Stomach (tissue), 9 donors: ENCODE results near the gene DAB1. TPM values are rescaled to one million over a fixed set of nuclear protein-coding genes. Genes with fewer than 3 reads are reported as not detected.

ENCODE experiments used
- DNase-seq, 2 donors: peaks; one replicate each; pipeline versions ENCODE4 v3.0.0 to v3.0.0-alpha.2; 2013 to 2019
- H3K27ac ChIP-seq, 5 donors: fragments of 200-600 bp in 4 of 5; sonication (generic) in 4 of 5; one replicate each; pipeline ENCODE4 v1.5.1; 2013 to 2019; ENCODE audit warnings: mild to moderate bottlenecking in 1 of 5, moderate library complexity in 1 of 5
- H3K27me3 ChIP-seq, 3 donors: fragments of 200-600 bp; sonication (generic); one replicate each; pipeline ENCODE4 v1.5.1; 2017 to 2019; ENCODE audit warnings: mixed run types in 1 of 3
- H3K36me3 ChIP-seq, 4 donors: fragments of 200-600 bp; sonication (generic); 1 replicate in 3 of 4; 2 replicates in 1 of 4; pipeline ENCODE4 v1.5.1; 2016 to 2019
- H3K4me1 ChIP-seq, 4 donors: fragments of 200-600 bp; sonication (generic); one replicate each; pipeline ENCODE4 v1.5.1; 2016 to 2019
- H3K4me3 ChIP-seq, 4 donors: fragments of 200-600 bp; sonication (generic) in 3 of 4; one replicate each; pipeline ENCODE4 v1.5.1; 2016 to 2019; ENCODE audit warnings: mild to moderate bottlenecking in 1 of 4
- H3K9me3 ChIP-seq, 4 donors: fragments of 200-600 bp; sonication (generic); one replicate each; pipeline ENCODE4 v1.5.1; 2016 to 2019
- EP300 ChIP-seq: sonication (generic); formaldehyde crosslinking; IDR thresholded peaks from one replicate; pipeline ENCODE4 v1.6.1; 2017; ENCODE audit warnings: antibody characterized with exemption
- POLR2A ChIP-seq, 4 donors: fragments of 450-650 bp; IDR thresholded peaks; one replicate each; pipeline ENCODE4 v1.6.1; 2016; ENCODE audit warnings: antibody characterized with exemption in 4 of 4, control low read depth in 2 of 4, mild to moderate bottlenecking in 1 of 4, moderate library complexity in 1 of 4
- POLR2AphosphoS5 ChIP-seq, 3 donors: sonication (generic); formaldehyde crosslinking; IDR thresholded peaks; one replicate each; pipeline ENCODE4 v1.6.1; 2016; ENCODE audit warnings: antibody characterized with exemption in 3 of 3
- WGBS, 5 donors: extraction: QIAGEN DNeasy Blood & Tissue Kit in 3 of 5; methylation state at CpG; one replicate each; pipeline versions ENCODE4 v1.1.5 to v1.1.7; 2013 to 2018; 5-methylcytosine and 5-hydroxymethylcytosine counted together
- intact Hi-C: fragments of 100-400 bp; cut with DNase I; formaldehyde crosslinking; loops from one replicate; pipeline ENCODE4 v1.15.1; 2023; ENCODE audit warnings: low total_unique reads
- polyA plus RNA-seq, 3 donors: library from polyadenylated mRNA; stranded (reverse); fragments of 200-250 nt; gene quantifications; one replicate each; pipeline ENCODE4 v1.2.3, GENCODE V29; 2013
- total RNA-seq, 5 donors: library from RNA; depleted of rRNA; stranded (reverse); fragments of >200 nt; gene quantifications; one replicate each; pipeline versions ENCODE4 v1.1.0 to v1.2.3, GENCODE V29; 2014 to 2016
- TF ChIP-seq, protein P1 (sequence below), 7 experiments: fragments of 450-650 bp in 4 of 7; fragments of 200-600 bp in 3 of 7; sonication (generic) in 3 of 7; IDR thresholded peaks; one replicate each; pipeline ENCODE4 v1.5.1; 2016 to 2019; ENCODE audit warnings: antibody characterized with exemption in 7 of 7, control low read depth in 2 of 7, mild to moderate bottlenecking in 1 of 7
- donor health status: healthy with polysubstance abuse.
- donor health status: Bipolar disorder and iron deficiency.
- donor health status: healthy.

Gene DAB1
- total and polyA plus RNA-seq, 8 donors: under 0.01 to 3.5 (median 0.61) TPM; not detected in 1

- H3K27ac ChIP-seq: no peak overlapping the region
- H3K36me3 ChIP-seq: no peaks in the 10 kb centered on the region
- H3K27me3 ChIP-seq: no peaks in the 10 kb centered on the region
- TF ChIP-seq, protein P1, sequence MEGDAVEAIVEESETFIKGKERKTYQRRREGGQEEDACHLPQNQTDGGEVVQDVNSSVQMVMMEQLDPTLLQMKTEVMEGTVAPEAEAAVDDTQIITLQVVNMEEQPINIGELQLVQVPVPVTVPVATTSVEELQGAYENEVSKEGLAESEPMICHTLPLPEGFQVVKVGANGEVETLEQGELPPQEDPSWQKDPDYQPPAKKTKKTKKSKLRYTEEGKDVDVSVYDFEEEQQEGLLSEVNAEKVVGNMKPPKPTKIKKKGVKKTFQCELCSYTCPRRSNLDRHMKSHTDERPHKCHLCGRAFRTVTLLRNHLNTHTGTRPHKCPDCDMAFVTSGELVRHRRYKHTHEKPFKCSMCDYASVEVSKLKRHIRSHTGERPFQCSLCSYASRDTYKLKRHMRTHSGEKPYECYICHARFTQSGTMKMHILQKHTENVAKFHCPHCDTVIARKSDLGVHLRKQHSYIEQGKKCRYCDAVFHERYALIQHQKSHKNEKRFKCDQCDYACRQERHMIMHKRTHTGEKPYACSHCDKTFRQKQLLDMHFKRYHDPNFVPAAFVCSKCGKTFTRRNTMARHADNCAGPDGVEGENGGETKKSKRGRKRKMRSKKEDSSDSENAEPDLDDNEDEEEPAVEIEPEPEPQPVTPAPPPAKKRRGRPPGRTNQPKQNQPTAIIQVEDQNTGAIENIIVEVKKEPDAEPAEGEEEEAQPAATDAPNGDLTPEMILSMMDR (IDR thresholded peaks at IDR 0.05): no peak
- TF ChIP-seq POLR2A (IDR thresholded peaks at IDR 0.05): no peak
- no peak for TF ChIP-seq POLR2AphosphoS5 (IDR thresholded peaks at IDR 0.05)
- no peak for TF ChIP-seq EP300
- DNase-seq: no peak
- WGBS, 5 donors: 21 to 52% (median 37%) methylated on average over 1 of the region's 1 CpG
- no peaks in the 10 kb centered on the region for H3K4me1 ChIP-seq
- H3K4me3 ChIP-seq: no peak overlapping the region
- intact Hi-C loops: no loop called here
- H3K9me3 ChIP-seq: no peaks in the 10 kb centered on the region
Measured at GRCh38 chr1:57131257-57131656, 292.6 kb downstream of the DAB1 start.

DNA sequence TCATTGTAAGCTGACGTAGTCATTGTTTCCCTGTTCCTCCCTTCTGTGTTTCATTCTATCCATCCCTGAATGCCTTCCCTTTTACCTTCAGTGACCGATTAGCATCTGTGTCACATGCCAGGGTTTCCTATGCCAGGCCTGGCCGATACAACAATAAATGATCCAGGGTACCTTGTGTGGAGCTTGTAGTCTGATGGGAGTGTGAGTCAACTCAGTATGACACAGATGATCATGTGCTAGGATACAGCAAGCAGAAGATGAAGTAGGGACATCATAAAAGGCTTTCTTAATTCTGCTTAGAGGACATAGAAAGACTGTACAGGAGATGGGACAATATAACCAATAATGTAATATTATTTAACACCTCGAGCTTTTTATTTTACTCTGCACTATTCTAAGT, 294.0 kb downstream of the DAB1 start:
- no peak for DNase-seq
- WGBS, 5 donors: 84 to 89% (median 88%) methylated on average over 4 of the region's 4 CpGs
- Histone ChIP-seq H3K36me3 (no peaks in the 10 kb centered on the region), H3K4me3 (no peak overlapping the region), H3K9me3 (no peaks in the 10 kb centered on the region), H3K27me3 (no peaks in the 10 kb centered on the region), H3K4me1 (no peaks in the 10 kb centered on the region), H3K27ac (no peak overlapping the region)
- intact Hi-C loops: no loop called here
- no peak for TF ChIP-seq POLR2AphosphoS5 (IDR thresholded peaks at IDR 0.05)
- TF ChIP-seq POLR2A (IDR thresholded peaks at IDR 0.05): no peak

DNA sequence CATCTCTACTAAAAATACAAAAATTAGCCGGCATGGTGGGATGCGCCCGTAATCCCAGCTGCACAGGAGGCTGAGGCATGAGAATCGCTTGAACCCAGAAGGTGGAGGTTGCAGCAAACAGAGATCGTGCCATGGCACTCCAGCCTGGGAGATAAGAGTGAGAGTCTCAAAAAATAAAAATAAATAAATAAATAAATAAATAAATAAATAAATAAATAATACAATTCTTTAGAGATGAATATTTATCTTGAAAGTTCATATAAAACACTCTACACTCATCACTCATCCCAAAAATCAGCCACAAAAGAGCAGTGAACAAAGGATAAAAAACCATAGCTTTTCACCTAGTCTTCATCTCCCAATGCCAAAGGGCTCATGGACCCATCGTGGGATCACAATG, 295.9 kb downstream of the DAB1 start:
- DNase-seq: no peak
- no peak for TF ChIP-seq POLR2A (IDR thresholded peaks at IDR 0.05)
- no peak for TF ChIP-seq POLR2AphosphoS5 (IDR thresholded peaks at IDR 0.05)
- TF ChIP-seq EP300: no peak
- TF ChIP-seq, protein P1 (IDR thresholded peaks at IDR 0.05): no peak
- intact Hi-C loops: no loop called here
- no peaks in the 10 kb centered on the region for H3K36me3 ChIP-seq
- H3K27ac ChIP-seq: no peak overlapping the region
- 93 to 98% (median 96%) methylated on average over 6 of the region's 6 CpGs for WGBS, 5 donors
- no peaks in the 10 kb centered on the region for H3K4me1 ChIP-seq
- no peaks in the 10 kb centered on the region for H3K27me3 ChIP-seq
- H3K9me3 ChIP-seq: no peaks in the 10 kb centered on the region
- H3K4me3 ChIP-seq: no peak overlapping the region

- no peak for TF ChIP-seq POLR2A (IDR thresholded peaks at IDR 0.05)
- TF ChIP-seq, protein P1 (IDR thresholded peaks at IDR 0.05): no peak
- H3K9me3 ChIP-seq: no peaks in the 10 kb centered on the region
- H3K4me3 ChIP-seq: no peak overlapping the region
- no peak overlapping the region for H3K27ac ChIP-seq
- intact Hi-C loops: no loop called here
- DNase-seq: no peak
- H3K36me3 ChIP-seq: no peaks in the 10 kb centered on the region
- 64 to 78% (median 74%) methylated on average over 5 of the region's 5 CpGs for WGBS, 5 donors
- no peaks in the 10 kb centered on the region for H3K4me1 ChIP-seq
- no peaks in the 10 kb centered on the region for H3K27me3 ChIP-seq
Measured at GRCh38 chr1:57124768-57125446, 299.0 kb downstream of the DAB1 start.

DNA sequence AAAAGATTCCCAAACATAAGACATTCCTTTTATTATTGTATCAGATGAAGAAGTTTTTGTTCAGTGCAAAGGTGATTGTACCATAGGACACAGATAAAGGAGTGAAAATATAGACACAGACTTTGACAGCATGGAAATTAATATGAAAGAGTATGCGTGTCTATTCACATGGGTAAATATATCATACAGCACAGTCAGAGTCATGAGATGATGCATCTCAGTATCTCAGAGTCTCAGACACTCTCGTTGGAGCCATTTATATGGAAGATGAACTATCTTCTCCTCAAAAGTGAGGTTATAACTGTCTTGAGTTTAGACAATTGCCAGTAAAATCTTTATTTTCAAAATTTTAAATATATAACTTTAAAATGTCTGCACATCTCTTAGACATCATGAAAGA, 299.7 kb downstream of the DAB1 start:
- H3K27ac ChIP-seq: no peak overlapping the region
- TF ChIP-seq EP300 (no peak), POLR2A (IDR thresholded peaks at IDR 0.05) (no peak), POLR2AphosphoS5 (IDR thresholded peaks at IDR 0.05) (no peak)
- H3K36me3 ChIP-seq: no peaks in the 10 kb centered on the region
- WGBS, 5 donors: 76 to 86% (median 82%) methylated on average over 2 of the region's 2 CpGs
- H3K9me3 ChIP-seq: no peaks in the 10 kb centered on the region
- H3K4me3 ChIP-seq: no peak overlapping the region
- H3K27me3 ChIP-seq: no peaks in the 10 kb centered on the region
- no peaks in the 10 kb centered on the region for H3K4me1 ChIP-seq
- intact Hi-C loops: no loop called here
- DNase-seq: no peak
